Measurements from ENCODE around the gene SERTAD2. TPM values are rescaled to one million over a fixed set of nuclear protein-coding genes. Genes with fewer than 3 reads are reported as not detected.

Gene SERTAD2
- total RNA-seq, 4 donors from 2014 or later, result 13.7 to 17.3 (median 16.6) TPM

DNA sequence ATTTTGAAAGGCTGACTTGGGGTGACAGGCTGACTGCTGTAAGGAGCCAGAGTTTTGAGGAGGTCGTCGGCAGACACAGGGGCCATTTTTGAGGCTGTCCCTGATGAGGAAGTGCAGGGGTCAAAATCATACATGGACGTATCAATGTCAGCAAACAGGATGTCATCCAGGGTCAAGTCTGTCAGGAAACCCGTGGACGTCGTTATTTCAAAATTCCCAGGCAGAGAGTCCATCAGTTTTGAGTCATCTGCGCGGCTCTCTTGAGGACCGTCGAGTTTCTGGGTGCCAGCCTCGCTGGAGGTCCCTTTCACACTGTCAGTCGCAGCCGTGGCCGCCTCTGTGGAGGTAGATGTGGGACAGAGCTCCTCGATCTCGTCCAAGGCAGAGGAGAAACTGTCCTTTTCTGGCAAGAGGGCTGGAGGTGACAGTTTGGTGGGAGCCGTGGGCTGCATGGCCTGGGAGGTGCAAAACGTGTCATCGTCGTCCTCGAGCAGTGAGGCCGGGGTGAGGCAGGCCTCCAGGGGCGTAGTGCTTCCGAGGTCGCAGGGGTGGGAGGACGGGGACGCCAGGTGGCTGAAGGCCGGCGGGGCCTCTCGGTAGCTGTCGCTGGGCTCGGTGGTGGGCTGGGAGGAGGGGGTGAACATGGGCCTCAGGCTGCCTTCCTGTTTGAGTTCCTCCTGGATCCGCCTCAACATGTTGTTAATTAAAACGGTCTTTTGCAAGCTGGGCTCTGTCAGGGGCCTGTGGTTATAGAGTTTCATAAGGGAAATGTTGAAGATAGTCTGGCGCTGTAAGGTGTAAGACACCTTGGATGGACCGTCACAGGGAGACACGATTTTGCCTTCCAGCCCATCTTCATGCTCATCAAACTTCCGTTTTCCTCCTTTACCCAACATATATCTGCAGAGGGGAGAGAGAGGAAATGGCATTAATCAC, 17.5 kb downstream of the SERTAD2 start:
- Histone ChIP-seq H3K36me3 (peaks cover 10 to 11% of the 10 kb centered on the region in 2 donors), H3K4me1 (peaks cover 12 to 36% of the 10 kb centered on the region in 2 donors), H3K27ac (no peak overlapping the region), H3K9me3 (no peaks in the 10 kb centered on the region), H3K4me3 (replicated peaks in 1 of 3) (no peak overlapping the region), H3K27me3 (no peaks in the 10 kb centered on the region)
- no peak for DNase-seq
- TF ChIP-seq, protein P1, sequence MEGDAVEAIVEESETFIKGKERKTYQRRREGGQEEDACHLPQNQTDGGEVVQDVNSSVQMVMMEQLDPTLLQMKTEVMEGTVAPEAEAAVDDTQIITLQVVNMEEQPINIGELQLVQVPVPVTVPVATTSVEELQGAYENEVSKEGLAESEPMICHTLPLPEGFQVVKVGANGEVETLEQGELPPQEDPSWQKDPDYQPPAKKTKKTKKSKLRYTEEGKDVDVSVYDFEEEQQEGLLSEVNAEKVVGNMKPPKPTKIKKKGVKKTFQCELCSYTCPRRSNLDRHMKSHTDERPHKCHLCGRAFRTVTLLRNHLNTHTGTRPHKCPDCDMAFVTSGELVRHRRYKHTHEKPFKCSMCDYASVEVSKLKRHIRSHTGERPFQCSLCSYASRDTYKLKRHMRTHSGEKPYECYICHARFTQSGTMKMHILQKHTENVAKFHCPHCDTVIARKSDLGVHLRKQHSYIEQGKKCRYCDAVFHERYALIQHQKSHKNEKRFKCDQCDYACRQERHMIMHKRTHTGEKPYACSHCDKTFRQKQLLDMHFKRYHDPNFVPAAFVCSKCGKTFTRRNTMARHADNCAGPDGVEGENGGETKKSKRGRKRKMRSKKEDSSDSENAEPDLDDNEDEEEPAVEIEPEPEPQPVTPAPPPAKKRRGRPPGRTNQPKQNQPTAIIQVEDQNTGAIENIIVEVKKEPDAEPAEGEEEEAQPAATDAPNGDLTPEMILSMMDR (IDR thresholded peaks at IDR 0.05), result no peak
- TF ChIP-seq POLR2A (IDR thresholded peaks at IDR 0.05), result no peak
- 84 to 91% methylated on average over 37 to 38 of the region's 38 CpGs for WGBS, 2 donors
- intact Hi-C loops (cut with DNase I), result no loop called here

- Histone ChIP-seq H3K27ac (no peak overlapping the region), H3K9me3 (no peaks in the 10 kb centered on the region), H3K27me3 (no peaks in the 10 kb centered on the region), H3K36me3 (peaks cover 10 to 11% of the 10 kb centered on the region in 2 donors), H3K4me3 (replicated peaks in 1 of 3) (no peak overlapping the region), H3K4me1 (peaks cover 0 to 21% of the 10 kb centered on the region in 2 donors)
- 94% methylated on average over 11 of the region's 11 CpGs for WGBS, 2 donors
- DNase-seq, result no peak
- TF ChIP-seq, protein P1 (IDR thresholded peaks at IDR 0.05), result no peak
- TF ChIP-seq POLR2A (IDR thresholded peaks at IDR 0.05), result no peak
- intact Hi-C loops (cut with DNase I), result no loop called here
These were observed 19.1 kb downstream of the SERTAD2 start for GRCh38 chr2:64634345-64635267.

- DNase-seq, result no peak
- TF ChIP-seq, protein P1 (IDR thresholded peaks at IDR 0.05), result no peak
- TF ChIP-seq POLR2A (IDR thresholded peaks at IDR 0.05), result no peak
- WGBS, 2 donors, result 69 to 83% methylated on average over 9 of the region's 9 CpGs
These were observed 20.6 kb downstream of the SERTAD2 start for GRCh38 chr2:64632835-64633819.

GRCh38 chr2:64631771-64632170, 21.9 kb downstream of the SERTAD2 start:
- intact Hi-C loops (cut with DNase I), result no loop called here
- H3K9me3 ChIP-seq, result no peaks in the 10 kb centered on the region
- TF ChIP-seq, protein P1 (IDR thresholded peaks at IDR 0.05), result no peak
- no peak for TF ChIP-seq POLR2A (IDR thresholded peaks at IDR 0.05)
- peaks cover 7 to 18% of the 10 kb centered on the region in 2 donors for H3K4me1 ChIP-seq
- peaks cover 10 to 11% of the 10 kb centered on the region in 2 donors for H3K36me3 ChIP-seq
- WGBS, 2 donors, result 93 to 94% methylated on average over 3 of the region's 3 CpGs
- H3K27me3 ChIP-seq, result no peaks in the 10 kb centered on the region
- no peak for DNase-seq
- H3K4me3 ChIP-seq (replicated peaks in 1 of 3), result no peak overlapping the region
- no peak overlapping the region for H3K27ac ChIP-seq

More at GRCh38 chr2:64632835-64633819, 20.6 kb downstream of the SERTAD2 start:
- intact Hi-C loops (cut with DNase I), result no loop called here
- H3K36me3 ChIP-seq, result peaks cover 10 to 11% of the 10 kb centered on the region in 2 donors
- no peaks in the 10 kb centered on the region for H3K27me3 ChIP-seq
- H3K4me3 ChIP-seq (replicated peaks in 1 of 3), result no peak overlapping the region
- H3K27ac ChIP-seq, result no peak overlapping the region
- no peaks in the 10 kb centered on the region for H3K9me3 ChIP-seq
- peaks cover 3 to 22% of the 10 kb centered on the region in 2 donors for H3K4me1 ChIP-seq

Data from thyroid gland (tissue), 4 donors.